Spleen (tissue), 13 donors: ENCODE data around the gene SDHAF2. TPM values are rescaled to one million over a fixed set of nuclear protein-coding genes. Genes with fewer than 3 reads are reported as not detected.
"Not testable (repeated sequence)": the region's sequence is repeated elsewhere in the genome, so short reads cannot be mapped to it uniquely, and the experiment has no call there.

Source experiments
- DNase-seq: peaks from one replicate; pipeline ENCODE4 v3.0.0-alpha.2; 2020
- H3K27ac ChIP-seq, 8 donors: fragments of 200-600 bp; sonication (generic) in 7 of 8; 1 replicate in 4 of 8; 2 replicates in 4 of 8; pipeline versions ENCODE4 v1.5.0 to v1.8.0; 2016 to 2021; ENCODE audit warnings: inconsistent platforms in 4 of 8, mild to moderate bottlenecking in 4 of 8, moderate library complexity in 1 of 8
- H3K27me3 ChIP-seq, 7 donors: fragments of 200-600 bp; sonication (generic) in 6 of 7; replicated peaks in 1 of 7; 1 replicate in 4 of 7; 2 replicates in 3 of 7; pipeline versions ENCODE4 v1.5.0 to v1.8.0; 2016 to 2021; ENCODE audit warnings: inconsistent platforms in 3 of 7, mild to moderate bottlenecking in 1 of 7
- H3K36me3 ChIP-seq, 6 donors: fragments of 200-600 bp; sonication (generic) in 5 of 6; 1 replicate in 4 of 6; 2 replicates in 2 of 6; pipeline versions ENCODE4 v1.5.0 to v1.8.0; 2016 to 2021; ENCODE audit warnings: inconsistent platforms in 2 of 6
- H3K4me1 ChIP-seq, 6 donors: fragments of 200-600 bp; sonication (generic) in 5 of 6; 1 replicate in 3 of 6; 2 replicates in 3 of 6; pipeline versions ENCODE4 v1.5.0 to v1.8.0; 2016 to 2021; ENCODE audit warnings: inconsistent platforms in 3 of 6
- H3K4me3 ChIP-seq, 8 donors: fragments of 200-600 bp; sonication (generic) in 7 of 8; 1 replicate in 4 of 8; 2 replicates in 4 of 8; pipeline versions ENCODE4 v1.5.0 to v1.8.0; 2016 to 2021; ENCODE audit warnings: inconsistent platforms in 4 of 8, mild to moderate bottlenecking in 4 of 8, moderate library complexity in 2 of 8
- H3K9me3 ChIP-seq, 8 donors: fragments of 200-600 bp; sonication (generic) in 7 of 8; 1 replicate in 4 of 8; 2 replicates in 4 of 8; pipeline versions ENCODE4 v1.5.0 to v1.8.0; 2016 to 2021; ENCODE audit warnings: inconsistent platforms in 4 of 8
- CTCF ChIP-seq, 11 experiments: fragments of 200-600 bp in 7 of 11; fragments of 450-650 bp in 4 of 11; sonication (generic) in 4 of 11; IDR thresholded peaks in 8 of 11; conservative IDR thresholded peaks in 3 of 11; 1 replicate in 7 of 11; 2 replicates in 4 of 11; pipeline versions ENCODE4 v1.4.0 to v1.8.0; 2016 to 2021; ENCODE audit warnings: antibody characterized with exemption in 11 of 11, inconsistent platforms in 4 of 11, mild to moderate bottlenecking in 1 of 11
- POLR2A ChIP-seq, 3 donors: fragments of 450-650 bp; IDR thresholded peaks; one replicate each; pipeline ENCODE4 v1.5.1; 2017; ENCODE audit warnings: antibody characterized with exemption in 3 of 3, mild to moderate bottlenecking in 1 of 3
- POLR2AphosphoS5 ChIP-seq, 3 donors: sonication (generic); formaldehyde crosslinking; IDR thresholded peaks; one replicate each; pipeline ENCODE4 v1.5.1; 2017; ENCODE audit warnings: antibody characterized with exemption in 3 of 3
- WGBS, 5 donors: extraction: QIAGEN DNeasy Blood & Tissue Kit in 3 of 5; methylation state at CpG; one replicate each; pipeline versions ENCODE4 v1.1.5 to v1.1.7; 2013 to 2018; 5-methylcytosine and 5-hydroxymethylcytosine counted together
- intact Hi-C: fragments of 100-400 bp; cut with DNase I; formaldehyde crosslinking; loops from one replicate; pipeline ENCODE4 v1.15.0; 2023; ENCODE audit warnings: low total_unique reads
- long read RNA-seq, 2 donors: transcript quantifications; one replicate each; lab custom pipeline, GENCODE V29; 2026
- polyA plus RNA-seq, 3 donors: library from polyadenylated mRNA; stranded (reverse); fragments of 200-250 nt; gene quantifications; one replicate each; pipeline ENCODE4 v1.2.1, GENCODE V29; 2013
- total RNA-seq, 7 donors: library from RNA; depleted of rRNA in 3 of 7; stranded (reverse); fragments of >200 nt in 3 of 7; fragmentation: NEBNext Ultra II Directional in 4 of 7; extraction: Animal tissue kit (Norgen Biotek cat#: 25700) in 4 of 7; gene quantifications; one replicate each; pipeline versions ENCODE4 v1.1.0 to v1.2.1, GENCODE V29; 2016 to 2021
- donor health status: healthy with polysubstance abuse.
- donor health status: DM: no; HTN: no; CAD: no; lungs with moderate emphysema.
- donor health status: DM: no; HTN: no; CAD: no.
- donor health status: Bipolar disorder and iron deficiency.
- donor health status: healthy.
- donor health status: DM: no; HTN: no; CAD: no.
- donor health status: DM: yes; HTN: yes; CAD: no.

Gene SDHAF2
- total RNA-seq, result 10 to 100 TPM; 39.8 to 74.2 (median 50.0) TPM
- 10 to 100 TPM; 50.4 to 73.0 (median 56.8) TPM for polyA plus RNA-seq
- long read RNA-seq, donor 1, transcript SDHAF2-206 (2 exons, 835 nt), result minor isoform, 6 of 27 reads
- long read RNA-seq, donor 1, transcript SDHAF2-201 (4 exons, 2,033 nt), result major isoform, 17 of 27 reads
- long read RNA-seq, donor 1, partial matches to known transcripts, result 0 of 27 reads
- long read RNA-seq, donor 1, other reads (novel, unspliced or antisense), result 0 of 27 reads
- long read RNA-seq, donor 2, transcript SDHAF2-206 (2 exons, 835 nt), result minor isoform, 8 of 20 reads
- long read RNA-seq, donor 2, transcript SDHAF2-201 (4 exons, 2,033 nt), result major isoform, 12 of 20 reads
- long read RNA-seq, donor 2, partial matches to known transcripts, result 0 of 20 reads
- long read RNA-seq, donor 2, other reads (novel, unspliced or antisense), result 0 of 20 reads

- peak within 1 kb of the TSS; percentile 93 to 100 (median 96) for H3K27ac ChIP-seq
- H3K9me3 ChIP-seq, result no peaks in the 10 kb centered on the region
- intact Hi-C loops, result loop anchor here (10.0 kb wide), 1 partner anchor 95 kb away; the partner anchor contains the start of genes DDB1 and TKFC
- peak within 1 kb of the TSS; percentile 64 to 91 (median 74) for H3K4me3 ChIP-seq
- TF ChIP-seq CTCF (IDR thresholded peaks at IDR 0.05 in 8 of 11, conservative IDR thresholded peaks at IDR 0.05 in 3 of 11) (peak in 1 of 11 experiments; percentile 9), POLR2A (IDR thresholded peaks at IDR 0.05) (peak in 1 of 3 donors; percentile 12), POLR2AphosphoS5 (IDR thresholded peaks at IDR 0.05) (peak; percentile 91 to 96 (median 93))
- no peaks in the 10 kb centered on the region for H3K27me3 ChIP-seq
- WGBS, 5 donors, result 0 to 1% (median 1%) methylated on average over 25 to 82 of the region's 82 CpGs
- peaks cover 0 to 66% (median 36%) of the 10 kb centered on the region in 6 donors for H3K36me3 ChIP-seq
- peak; percentile 100 for DNase-seq
- H3K4me1 ChIP-seq, result peaks cover 35 to 92% (median 74%) of the 10 kb centered on the region in 6 donors
These were observed at the start of gene SDHAF2, which contains the start of gene CPSF7 for GRCh38 chr11:61429691-61430582. TSS of gene SDHAF2 (plus strand) at chr11:61430124. CDS start at chr11:61430147, 23 bp downstream. TSS of gene CPSF7 (minus strand) at chr11:61429975. CDS start at chr11:61429235, 740 bp downstream.

GRCh38 chr11:61380884-61381283 lies 49.0 kb upstream of the SDHAF2 start:
- H3K36me3 ChIP-seq, result peaks cover 0 to 13% (median 2%) of the 10 kb centered on the region in 6 donors
- H3K27me3 ChIP-seq, result no peaks in the 10 kb centered on the region
- no peak overlapping the region for H3K27ac ChIP-seq
- TF ChIP-seq POLR2A (IDR thresholded peaks at IDR 0.05) (no peak), CTCF (IDR thresholded peaks at IDR 0.05 in 8 of 11, conservative IDR thresholded peaks at IDR 0.05 in 3 of 11) (no peak), POLR2AphosphoS5 (IDR thresholded peaks at IDR 0.05) (no peak)
- no peak overlapping the region for H3K4me3 ChIP-seq
- no peak for DNase-seq
- H3K4me1 ChIP-seq, result peaks cover 3 to 18% (median 10%) of the 10 kb centered on the region in 6 donors
- H3K9me3 ChIP-seq, result no peaks in the 10 kb centered on the region
- WGBS, 5 donors, result 94 to 96% (median 94%) methylated on average over 9 of the region's 9 CpGs
- intact Hi-C loops, result no loop called here

- H3K9me3 ChIP-seq, DNase-seq, H3K4me3 ChIP-seq, H3K36me3 ChIP-seq, H3K27ac ChIP-seq, H3K27me3 ChIP-seq: not testable (repeated sequence)
- intact Hi-C loops, result loop anchor here (2.0 kb wide), 1 partner anchor 47 kb away; no protein-coding TSS in a partner anchor
- H3K4me1 ChIP-seq, result peaks cover 5 to 17% (median 11%) of the 10 kb centered on the region in 6 donors
- 90 to 98% (median 95%) methylated on average over 5 of the region's 5 CpGs for WGBS, 5 donors
These were observed 46.1 kb upstream of the SDHAF2 start for GRCh38 chr11:61383859-61384258.
